Measurements from ENCODE around the gene EEF1G. TPM values are rescaled to one million over a fixed set of nuclear protein-coding genes. Genes with fewer than 3 reads are reported as not detected.
A peak's percentile ranks its signal among the peaks of the same experiment; 100 is the strongest.
"Not testable (repeated sequence)": the region's sequence is repeated elsewhere in the genome, so short reads cannot be mapped to it uniquely, and the experiment has no call there.

Gene EEF1G
- total RNA-seq, 1 donor from 2014 or later = 1,298 TPM

- no peaks in the 10 kb centered on the region for H3K27me3 Mint-ChIP-seq (ENCODE audit: low read depth, unreplicated experiment)
- peaks cover 11% of the 10 kb centered on the region for H3K4me1 ChIP-seq (ENCODE audit: insufficient read depth, low read length)
- H3K27ac ChIP-seq (ENCODE audit: low read depth, low read length) = no peak overlapping the region
- H3K36me3 ChIP-seq (ENCODE audit: insufficient read depth, low read length) = peaks cover 61% of the 10 kb centered on the region
- H3K27ac Mint-ChIP-seq (ENCODE audit: unreplicated experiment) = peak overlapping the region; percentile 83
- no peak overlapping the region for H3K4me2 ChIP-seq (ENCODE audit: low read length)
- H3K4me3 Mint-ChIP-seq (ENCODE audit: unreplicated experiment) = peak overlapping the region; percentile 31
- no peak overlapping the region for H2AFZ ChIP-seq (ENCODE audit: low read depth, low read length)
- H3K36me3 Mint-ChIP-seq (ENCODE audit: low read depth, unreplicated experiment) = peaks cover 38% of the 10 kb centered on the region
- peaks cover 39% of the 10 kb centered on the region for H3K4me1 Mint-ChIP-seq (ENCODE audit: low read depth, unreplicated experiment)
- H3K9ac ChIP-seq (ENCODE audit: low read length) = no peak overlapping the region
- no peak overlapping the region for H3K4me3 ChIP-seq (ENCODE audit: insufficient read depth, low read depth, low read length)
- no peaks in the 10 kb centered on the region for H3K9me3 ChIP-seq (ENCODE audit: insufficient read depth, low read depth, low read length)
- H3K9me3 Mint-ChIP-seq (ENCODE audit: unreplicated experiment) = no peaks in the 10 kb centered on the region
- peaks cover 77% of the 10 kb centered on the region for H3K79me2 ChIP-seq (ENCODE audit: insufficient read depth, low read length)
- DNase-seq (ENCODE audit: low read depth) = no peak
- no peak for FAIRE-seq
- no peaks in the 10 kb centered on the region for H3K27me3 ChIP-seq (ENCODE audit: insufficient read depth, low read length)
- H4K20me1 ChIP-seq (ENCODE audit: insufficient read depth, low read length) = peaks cover 89% of the 10 kb centered on the region
- no peak for TF ChIP-seq CTCF (IDR thresholded peaks at IDR 0.05; ENCODE audit: insufficient read depth, low read depth, low read length)
Measured at GRCh38 chr11:62566247-62566646, 7.4 kb downstream of the EEF1G start.

GRCh38 chr11:62565100-62565802 is 8.4 kb downstream of the EEF1G start:
- Mint-ChIP-seq H3K9me3 (ENCODE audit: unreplicated experiment) (no peaks in the 10 kb centered on the region), H3K27ac (ENCODE audit: unreplicated experiment) (peak overlapping the region; percentile 58), H3K36me3 (ENCODE audit: low read depth, unreplicated experiment) (peaks cover 33% of the 10 kb centered on the region), H3K4me1 (ENCODE audit: low read depth, unreplicated experiment) (peaks cover 40% of the 10 kb centered on the region), H3K4me3 (ENCODE audit: unreplicated experiment) (no peak overlapping the region), H3K27me3 (ENCODE audit: low read depth, unreplicated experiment) (no peaks in the 10 kb centered on the region)
- Histone ChIP-seq H3K9ac (ENCODE audit: low read length) (no peak overlapping the region), H4K20me1 (ENCODE audit: insufficient read depth, low read length) (peaks cover 87% of the 10 kb centered on the region), H3K36me3 (ENCODE audit: insufficient read depth, low read length) (peaks cover 56% of the 10 kb centered on the region), H3K4me1 (ENCODE audit: insufficient read depth, low read length) (peaks cover 17% of the 10 kb centered on the region), H3K27me3 (ENCODE audit: insufficient read depth, low read length) (no peaks in the 10 kb centered on the region), H2AFZ (ENCODE audit: low read depth, low read length) (no peak overlapping the region), H3K4me2 (ENCODE audit: low read length) (no peak overlapping the region), H3K9me3 (ENCODE audit: insufficient read depth, low read depth, low read length) (no peaks in the 10 kb centered on the region), H3K79me2 (ENCODE audit: insufficient read depth, low read length) (peaks cover 67% of the 10 kb centered on the region), H3K4me3 (ENCODE audit: insufficient read depth, low read depth, low read length) (no peak overlapping the region), H3K27ac (ENCODE audit: low read depth, low read length) (no peak overlapping the region)
- TF ChIP-seq EZH2 (IDR thresholded peaks at IDR 0.05; ENCODE audit: insufficient read depth, low read length) = no peak
- TF ChIP-seq CTCF (IDR thresholded peaks at IDR 0.05; ENCODE audit: insufficient read depth, low read depth, low read length) = no peak
- DNase-seq (ENCODE audit: low read depth) (no peak), FAIRE-seq (no peak)

- peaks cover 53% of the 10 kb centered on the region for H3K36me3 ChIP-seq (ENCODE audit: insufficient read depth, low read length)
- not testable (repeated sequence) for FAIRE-seq; H2AFZ ChIP-seq (ENCODE audit: low read depth, low read length); H3K9me3 Mint-ChIP-seq (ENCODE audit: unreplicated experiment); H3K27me3 ChIP-seq (ENCODE audit: insufficient read depth, low read length); H3K9ac ChIP-seq (ENCODE audit: low read length); H3K27ac ChIP-seq (ENCODE audit: low read depth, low read length); H3K9me3 ChIP-seq (ENCODE audit: insufficient read depth, low read depth, low read length); H3K4me3 ChIP-seq (ENCODE audit: insufficient read depth, low read depth, low read length); H3K27me3 Mint-ChIP-seq (ENCODE audit: low read depth, unreplicated experiment); H3K4me2 ChIP-seq (ENCODE audit: low read length); DNase-seq (ENCODE audit: low read depth)
- peaks cover 35% of the 10 kb centered on the region for H3K4me1 ChIP-seq (ENCODE audit: insufficient read depth, low read length)
- Mint-ChIP-seq H3K36me3 (ENCODE audit: low read depth, unreplicated experiment) (peaks cover 33% of the 10 kb centered on the region), H3K4me3 (ENCODE audit: unreplicated experiment) (peak overlapping the region; percentile 8), H3K4me1 (ENCODE audit: low read depth, unreplicated experiment) (peaks cover 51% of the 10 kb centered on the region), H3K27ac (ENCODE audit: unreplicated experiment) (peak overlapping the region; percentile 14)
- peaks cover 78% of the 10 kb centered on the region for H4K20me1 ChIP-seq (ENCODE audit: insufficient read depth, low read length)
- H3K79me2 ChIP-seq (ENCODE audit: insufficient read depth, low read length) = peaks cover 49% of the 10 kb centered on the region
Measured at GRCh38 chr11:62561677-62562230, 11.9 kb downstream of the EEF1G start.
